Liver (tissue), 3 donors: ENCODE data around the gene C1R.

Experiments
- ATF3 ChIP-seq: IDR thresholded peaks from 2 replicates; pipeline ENCODE4 v1.6.1; 2016; ENCODE audit warnings: antibody characterized with exemption
- CTCF ChIP-seq: fragments of 150-350 bp; IDR thresholded peaks from 2 replicates; pipeline ENCODE4 v1.5.1; 2017; ENCODE audit warnings: improper control_type of control experiment, low read depth, low read length; ENCODE audit not compliant: missing input control
- FOXA1 ChIP-seq: IDR thresholded peaks from 2 replicates; pipeline ENCODE4 v1.6.1; 2016; ENCODE audit warnings: antibody characterized with exemption
- GABPA ChIP-seq, 2 donors: IDR thresholded peaks in 1 of 2; conservative IDR thresholded peaks in 1 of 2; 2 replicates each; pipeline ENCODE4 v1.6.1; 2016; ENCODE audit warnings: antibody characterized with exemption in 2 of 2, mild to moderate bottlenecking in 1 of 2, moderate library complexity in 1 of 2
- JUND ChIP-seq, 2 donors: IDR thresholded peaks; 2 replicates each; pipeline ENCODE4 v1.6.1; 2016; ENCODE audit warnings: antibody characterized with exemption in 2 of 2
- MAX ChIP-seq: IDR thresholded peaks from 2 replicates; pipeline ENCODE4 v1.6.1; 2016; ENCODE audit warnings: antibody characterized with exemption
- REST ChIP-seq: IDR thresholded peaks from 2 replicates; pipeline ENCODE4 v1.6.1; 2016; ENCODE audit warnings: antibody characterized with exemption, mild to moderate bottlenecking
- TAF1 ChIP-seq: conservative IDR thresholded peaks from 2 replicates; pipeline ENCODE4 v1.6.1; 2016; ENCODE audit warnings: antibody characterized with exemption, mild to moderate bottlenecking
- donor health status: healthy.
- donor health status: healthy.

GRCh38 chr12:7106082-7106481, 13.8 kb upstream of the C1R start:
- TF ChIP-seq CTCF (no peak), GABPA (IDR thresholded peaks at IDR 0.05 in 1 of 2, conservative IDR thresholded peaks at IDR 0.05 in 1 of 2) (no peak), ATF3 (no peak), TAF1 (no peak), JUND (IDR thresholded peaks at IDR 0.05) (no peak), MAX (no peak), FOXA1 (no peak), REST (no peak)
